Measurements from ENCODE around the gene PSMB2.

GRCh38 chr1:35642471-35642955 is 1.2 kb upstream of the PSMB2 start:
- no peak for TF ChIP-seq EZH2phosphoT487 (IDR thresholded peaks at IDR 0.05; ENCODE audit: low read depth)
- no peak for TF ChIP-seq CTCF (IDR thresholded peaks at IDR 0.05; ENCODE audit: low read depth, low read length)
